Right cardiac atrium (tissue), 5 donors: ENCODE measurements around the gene FHAD1. TPM values are rescaled to one million over a fixed set of nuclear protein-coding genes. Genes with fewer than 3 reads are reported as not detected.
A peak's percentile ranks its signal among the peaks of the same experiment; 100 is the strongest.

Source experiments
- ATAC-seq, 2 donors: fragments of 200-7000 bp; cut with Tn5 transposase; one replicate each; pipeline versions ENCODE4 v1.8.0 to v1.9.1; 2020; ENCODE audit warnings: moderate library complexity in 2 of 2, mild to moderate bottlenecking in 1 of 2
- DNase-seq, 3 donors: peaks; one replicate each; pipeline ENCODE4 v3.0.0-alpha.2; 2020
- H3K27ac ChIP-seq: one replicate; pipeline ENCODE4 v1.5.1; 2013; ENCODE audit warnings: mild to moderate bottlenecking, low read length, control low read depth, moderate library complexity
- H3K27me3 ChIP-seq: one replicate; pipeline ENCODE4 v1.6.1; 2013; ENCODE audit not compliant: control insufficient read depth, insufficient read depth
- H3K4me1 ChIP-seq: one replicate; pipeline ENCODE4 v1.6.1; 2013; ENCODE audit warnings: low read length; ENCODE audit not compliant: control insufficient read depth, insufficient read depth
- H3K4me3 ChIP-seq: one replicate; pipeline ENCODE4 v1.5.1; 2013; ENCODE audit warnings: low read length, control low read depth
- H3K9me3 ChIP-seq: one replicate; pipeline ENCODE4 v1.6.1; 2013; ENCODE audit warnings: low read length; ENCODE audit not compliant: control insufficient read depth
- WGBS: extraction: QIAGEN DNeasy Blood & Tissue Kit; methylation state at CpG from one replicate; pipeline ENCODE4 v1.1.7; 2013; 5-methylcytosine and 5-hydroxymethylcytosine counted together
- intact Hi-C, 4 donors: fragments of 100-400 bp; cut with DNase I; formaldehyde crosslinking; loops; one replicate each; pipeline versions ENCODE4 v1.11.0 to v1.14.0; 2022 to 2023
- polyA plus RNA-seq: library from polyadenylated mRNA; stranded (reverse); fragments of 200-250 nt; gene quantifications from one replicate; pipeline ENCODE4 v1.2.3, GENCODE V29; 2013
- total RNA-seq, 4 donors: library from RNA; stranded (reverse); fragmentation: NEBNext Ultra II Directional; extraction: Animal tissue kit (Norgen Biotek cat#: 25700); gene quantifications; one replicate each; pipeline ENCODE4 v1.2.1, GENCODE V29; 2021
- donor health status: healthy with polysubstance abuse.
- donor health status: DM: no; HTN: yes; CAD: no.
- donor health status: DM: no; HTN: no; CAD: no.
- donor health status: DM: no; HTN: yes; CAD: no; lungs with severe emphysema.
- donor health status: DM: yes; HTN: yes; CAD: no.

Gene FHAD1
- total and polyA plus RNA-seq, 5 donors = 0.06 to 1.0 (median 0.17) TPM; not detected in 1

DNA sequence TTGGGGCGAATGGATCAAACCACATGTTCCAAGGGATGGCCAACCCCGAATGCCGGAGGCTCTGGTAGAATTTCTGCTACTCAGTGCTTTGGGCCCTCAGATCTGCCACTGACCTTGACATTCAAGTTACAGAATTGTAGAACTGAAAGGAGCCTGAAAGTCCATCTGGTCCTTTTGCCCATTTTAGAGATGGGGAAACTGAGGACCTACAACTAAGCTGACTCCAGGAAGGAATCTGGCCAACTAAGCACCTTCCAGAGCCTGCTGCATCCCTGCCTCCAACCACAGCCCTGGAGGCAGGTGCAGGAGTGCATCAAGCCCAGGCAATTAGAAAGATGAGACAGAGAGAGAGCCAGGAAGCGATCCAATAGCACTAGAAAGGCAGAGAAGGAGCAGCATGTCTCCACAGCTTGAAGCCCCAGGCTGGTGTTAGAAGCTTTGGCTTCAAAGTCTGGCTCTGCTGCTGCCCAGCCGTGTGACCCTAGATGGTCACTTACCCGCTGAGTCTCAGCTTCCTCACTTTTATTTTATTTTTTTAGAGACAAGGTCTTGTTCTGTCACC, 189.9 kb downstream of the FHAD1 start:
- no peak overlapping the region for H3K4me3 ChIP-seq
- intact Hi-C loops = no loop called here
- H3K4me1 ChIP-seq = no peaks in the 10 kb centered on the region
- no peaks in the 10 kb centered on the region for H3K9me3 ChIP-seq
- DNase-seq (no peak), ATAC-seq (no peak)
- WGBS = 92% methylated on average over 6 of the region's 6 CpGs
- no peaks in the 10 kb centered on the region for H3K27me3 ChIP-seq
- H3K27ac ChIP-seq = no peak overlapping the region

DNA sequence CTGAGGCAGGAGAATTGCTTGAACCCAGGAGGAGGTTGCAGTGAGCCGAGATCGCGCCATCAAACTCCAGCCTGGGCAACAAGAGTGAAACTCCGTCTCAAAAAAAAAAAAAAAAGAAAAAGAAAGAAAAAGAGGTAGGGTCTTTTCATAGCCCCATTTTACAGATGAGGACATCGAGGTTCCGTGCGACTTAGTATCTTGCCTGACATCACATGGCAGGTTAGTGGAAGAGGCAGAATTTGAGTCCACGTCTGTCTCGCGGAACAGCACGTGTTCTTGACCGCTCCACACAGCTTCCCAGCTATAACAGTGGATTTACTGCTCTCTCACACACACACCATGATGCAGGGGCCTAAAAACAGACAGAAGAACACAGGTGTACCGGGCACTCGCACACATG, 192.3 kb downstream of the FHAD1 start:
- ATAC-seq (no peak), DNase-seq (no peak)
- H3K4me3 ChIP-seq = no peak overlapping the region
- 96% methylated on average over 14 of the region's 14 CpGs for WGBS
- H3K9me3 ChIP-seq = no peaks in the 10 kb centered on the region
- intact Hi-C loops = no loop called here
- no peak overlapping the region for H3K27ac ChIP-seq
- H3K27me3 ChIP-seq = no peaks in the 10 kb centered on the region
- H3K4me1 ChIP-seq = peaks cover under 1% of the 10 kb centered on the region

DNA sequence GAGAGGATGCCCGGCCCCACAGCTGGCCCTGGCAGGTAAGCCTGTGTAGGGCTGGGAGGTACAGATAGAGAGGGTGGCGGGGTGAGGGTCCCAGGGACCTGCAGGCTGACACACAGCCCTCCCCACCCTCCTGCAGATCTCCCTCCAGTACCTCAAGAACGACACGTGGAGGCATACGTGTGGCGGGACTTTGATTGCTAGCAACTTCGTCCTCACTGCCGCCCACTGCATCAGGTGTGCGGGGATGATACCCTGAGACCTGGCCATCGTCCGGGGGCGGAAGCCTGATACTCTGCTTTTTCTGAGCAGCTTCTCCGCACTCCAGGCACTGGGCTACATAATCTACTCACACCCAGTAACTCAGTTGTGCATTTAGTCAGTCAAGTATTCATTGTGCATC, 193.3 kb downstream of the FHAD1 start:
- intact Hi-C loops = no loop called here
- Histone ChIP-seq H3K4me3 (no peak overlapping the region), H3K27ac (no peak overlapping the region), H3K27me3 (no peaks in the 10 kb centered on the region), H3K4me1 (peaks cover 2% of the 10 kb centered on the region), H3K9me3 (no peaks in the 10 kb centered on the region)
- DNase-seq (no peak), ATAC-seq (peak in 1 of 2 donors; percentile 29)
- 86% methylated on average over 13 of the region's 13 CpGs for WGBS

DNA sequence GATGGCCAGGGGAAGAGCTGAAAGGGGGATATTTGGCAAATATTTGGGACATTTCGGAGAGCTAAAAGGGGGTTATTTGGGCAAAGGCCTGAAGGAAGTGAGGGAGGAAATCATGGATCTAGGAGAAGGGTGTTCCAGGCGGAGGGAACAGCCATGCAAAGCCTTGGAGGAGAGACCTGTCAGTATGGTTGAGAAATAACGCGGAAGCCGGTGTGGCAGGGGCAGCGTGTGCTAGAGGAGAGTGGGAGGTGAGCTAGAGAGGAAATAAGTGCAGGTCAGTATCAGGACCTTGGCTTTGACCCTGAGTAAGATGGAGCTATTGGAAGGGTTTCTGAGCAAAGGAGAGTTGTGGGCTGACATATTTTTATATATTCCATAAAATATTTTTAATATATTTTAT, 194.2 kb downstream of the FHAD1 start:
- ATAC-seq = no peak
- Histone ChIP-seq H3K4me3 (no peak overlapping the region), H3K9me3 (no peaks in the 10 kb centered on the region), H3K27ac (no peak overlapping the region), H3K4me1 (peaks cover 2% of the 10 kb centered on the region), H3K27me3 (no peaks in the 10 kb centered on the region)
- DNase-seq = no peak
- 79% methylated on average over 6 of the region's 6 CpGs for WGBS
- intact Hi-C loops = no loop called here

DNA sequence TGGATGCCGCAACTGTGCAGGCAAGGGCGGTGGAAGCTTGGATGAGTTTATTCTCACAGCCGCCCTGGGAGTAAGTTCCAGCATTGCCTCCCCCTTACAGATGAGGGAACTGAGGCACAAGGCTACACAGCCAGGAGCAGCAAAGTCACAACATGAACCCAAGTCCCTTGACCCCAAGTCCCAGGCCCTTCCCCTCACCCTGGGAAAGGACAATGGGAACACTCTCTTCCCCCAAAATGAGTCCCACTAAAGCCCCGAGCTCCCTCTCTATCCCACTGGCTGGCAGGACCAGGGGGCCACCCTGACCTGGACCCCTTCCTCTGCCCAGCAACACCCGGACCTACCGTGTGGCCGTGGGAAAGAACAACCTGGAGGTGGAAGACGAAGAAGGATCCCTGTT, 195.1 kb downstream of the FHAD1 start:
- H3K9me3 ChIP-seq = no peaks in the 10 kb centered on the region
- H3K4me1 ChIP-seq = peaks cover 2% of the 10 kb centered on the region
- H3K4me3 ChIP-seq = no peak overlapping the region
- ATAC-seq = no peak
- peak in 1 of 3 donors; percentile 5 for DNase-seq
- no peak overlapping the region for H3K27ac ChIP-seq
- no peaks in the 10 kb centered on the region for H3K27me3 ChIP-seq
- intact Hi-C loops = no loop called here
- 87% methylated on average over 8 of the region's 8 CpGs for WGBS

DNA sequence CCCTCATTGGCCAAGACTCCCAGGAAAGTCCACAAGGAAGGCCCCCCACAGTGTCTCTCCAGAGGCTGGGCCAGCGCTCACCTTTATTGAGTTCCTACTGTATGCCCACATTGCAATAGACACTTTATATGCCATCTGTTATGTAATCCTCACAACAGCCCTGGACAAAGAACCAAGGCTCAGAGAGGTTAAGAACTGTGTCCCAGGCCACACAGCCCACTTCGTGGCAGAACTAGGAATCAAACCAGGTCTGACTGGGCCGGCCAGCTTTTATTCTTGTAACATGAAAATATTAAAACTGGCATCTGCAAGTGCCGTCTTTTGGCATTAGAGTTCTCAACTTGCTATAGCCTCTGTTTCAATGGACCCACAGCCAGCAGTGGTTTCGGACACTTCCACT, 195.7 kb downstream of the FHAD1 start:
- H3K4me1 ChIP-seq = peaks cover 2% of the 10 kb centered on the region
- no peak overlapping the region for H3K27ac ChIP-seq
- H3K4me3 ChIP-seq = no peak overlapping the region
- intact Hi-C loops = no loop called here
- H3K27me3 ChIP-seq = no peaks in the 10 kb centered on the region
- ATAC-seq = no peak
- no peaks in the 10 kb centered on the region for H3K9me3 ChIP-seq
- DNase-seq = no peak
- 83% methylated on average over 5 of the region's 5 CpGs for WGBS

DNA sequence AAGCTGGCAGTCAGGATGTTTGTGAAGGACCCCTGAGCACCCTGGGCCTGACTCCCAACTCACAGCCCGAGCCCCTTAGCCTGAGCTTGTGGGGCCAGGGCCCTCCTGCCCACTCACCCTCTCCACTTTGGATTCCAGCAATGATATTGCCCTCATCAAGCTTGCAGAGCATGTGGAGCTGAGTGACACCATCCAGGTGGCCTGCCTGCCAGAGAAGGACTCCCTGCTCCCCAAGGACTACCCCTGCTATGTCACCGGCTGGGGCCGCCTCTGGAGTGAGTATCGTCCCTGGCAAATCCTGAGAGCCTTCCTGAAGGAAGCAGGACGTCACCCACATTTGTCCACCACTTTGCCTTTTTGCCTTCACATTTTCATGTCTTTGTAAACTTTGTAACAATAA, 196.3 kb downstream of the FHAD1 start:
- DNase-seq (peak in 1 of 3 donors; percentile 6), ATAC-seq (peak in 1 of 2 donors; percentile 22)
- 63% methylated on average over 5 of the region's 5 CpGs for WGBS
- Histone ChIP-seq H3K9me3 (no peaks in the 10 kb centered on the region), H3K4me1 (peaks cover 2% of the 10 kb centered on the region), H3K27ac (no peak overlapping the region), H3K27me3 (no peaks in the 10 kb centered on the region), H3K4me3 (no peak overlapping the region)
- intact Hi-C loops = no loop called here

DNA sequence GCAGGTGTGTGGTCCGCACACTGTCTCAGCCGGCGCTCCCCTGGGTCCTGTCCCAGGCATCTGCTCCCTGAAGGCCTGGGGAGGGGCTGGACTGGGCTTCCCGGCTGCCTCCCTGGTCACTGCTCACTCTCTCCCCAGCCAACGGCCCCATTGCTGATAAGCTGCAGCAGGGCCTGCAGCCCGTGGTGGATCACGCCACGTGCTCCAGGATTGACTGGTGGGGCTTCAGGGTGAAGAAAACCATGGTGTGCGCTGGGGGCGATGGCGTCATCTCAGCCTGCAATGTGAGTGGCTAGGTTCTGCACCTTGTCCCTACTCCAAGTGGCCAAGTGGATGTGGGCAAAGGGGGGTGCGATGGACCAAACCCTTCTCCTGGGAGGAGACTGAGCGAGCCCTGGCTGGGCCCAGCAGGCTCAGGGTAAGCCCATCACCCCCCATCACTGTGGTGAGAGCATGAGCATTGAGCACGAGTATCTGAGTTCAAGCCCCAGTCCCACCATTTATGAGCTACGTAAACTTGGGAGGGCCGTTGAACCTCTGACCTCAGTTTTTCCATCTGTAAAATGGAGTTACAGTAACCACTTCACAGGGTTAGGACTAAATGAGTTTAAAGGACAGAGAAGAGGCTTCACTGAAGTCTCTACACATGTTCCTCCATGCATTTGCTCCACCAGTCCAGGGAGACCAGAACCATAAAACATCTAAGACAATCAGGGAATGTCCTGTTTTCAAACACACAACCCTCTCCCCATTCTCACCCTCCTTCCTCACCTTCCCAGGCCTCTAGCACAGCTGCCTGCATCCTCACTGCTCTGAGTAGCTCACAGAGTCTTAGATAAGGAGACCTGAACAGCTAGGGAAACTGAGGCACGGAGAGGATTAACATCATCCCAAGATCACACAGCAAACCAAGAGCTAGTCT, 197.7 kb downstream of the FHAD1 start:
- Histone ChIP-seq H3K4me3 (no peak overlapping the region), H3K4me1 (peaks cover 2% of the 10 kb centered on the region), H3K27ac (no peak overlapping the region), H3K9me3 (no peaks in the 10 kb centered on the region), H3K27me3 (no peaks in the 10 kb centered on the region)
- ATAC-seq (no peak), DNase-seq (peak in 1 of 3 donors; percentile 18)
- 59% methylated on average over 17 of the region's 17 CpGs for WGBS
- intact Hi-C loops = no loop called here

DNA sequence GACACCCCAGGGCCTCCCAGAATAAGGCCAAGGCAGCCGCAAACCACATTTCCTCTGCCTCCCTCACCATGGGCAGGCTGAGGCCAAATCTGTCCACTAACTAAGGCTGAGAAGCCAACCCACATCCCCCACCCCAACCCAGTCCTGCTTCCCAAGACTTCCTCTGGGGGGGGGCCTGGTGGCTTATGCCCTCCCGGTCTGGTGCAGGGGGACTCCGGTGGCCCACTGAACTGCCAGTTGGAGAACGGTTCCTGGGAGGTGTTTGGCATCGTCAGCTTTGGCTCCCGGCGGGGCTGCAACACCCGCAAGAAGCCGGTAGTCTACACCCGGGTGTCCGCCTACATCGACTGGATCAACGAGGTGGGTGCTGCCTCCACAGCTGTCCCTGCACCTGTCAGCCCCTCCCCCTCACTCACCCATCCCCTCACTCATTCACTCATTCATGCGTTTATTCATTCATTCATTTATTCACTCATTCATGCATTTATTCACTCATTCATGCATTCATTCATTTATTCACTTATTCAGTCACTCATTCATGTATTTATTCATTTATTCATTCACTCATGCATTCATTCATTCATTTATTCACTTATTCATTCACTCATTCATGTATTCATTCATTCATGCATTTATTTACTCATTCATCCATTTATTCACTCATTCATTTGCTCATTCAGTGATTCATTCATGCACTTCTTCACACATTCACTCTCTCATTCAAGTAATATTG, 198.5 kb downstream of the FHAD1 start:
- no peaks in the 10 kb centered on the region for H3K9me3 ChIP-seq
- no peaks in the 10 kb centered on the region for H3K27me3 ChIP-seq
- ATAC-seq (no peak), DNase-seq (peak in 1 of 3 donors; percentile 30)
- WGBS = 78% methylated on average over 14 of the region's 14 CpGs
- H3K4me1 ChIP-seq = peaks cover 2% of the 10 kb centered on the region
- no peak overlapping the region for H3K27ac ChIP-seq
- no peak overlapping the region for H3K4me3 ChIP-seq
- intact Hi-C loops = no loop called here

DNA sequence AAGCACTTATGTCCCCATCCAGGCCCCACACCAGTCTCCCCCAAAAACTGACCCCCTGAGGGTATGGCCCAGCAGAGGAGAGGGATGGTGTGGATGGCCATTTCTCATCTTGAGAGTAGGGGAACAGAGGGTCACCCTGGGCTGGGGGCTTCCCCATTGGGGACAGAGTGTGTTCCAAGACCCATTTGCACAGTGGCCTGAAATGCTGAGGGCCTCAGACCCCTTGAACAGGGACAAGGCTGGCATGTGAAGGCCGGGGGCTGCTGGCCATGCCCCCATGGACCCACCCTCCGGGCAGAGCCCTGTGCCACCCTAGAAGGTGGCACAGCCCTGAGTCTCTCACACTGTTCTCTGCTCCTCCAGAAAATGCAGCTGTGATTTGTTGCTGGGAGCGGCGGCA, 199.2 kb downstream of the FHAD1 start:
- no peak overlapping the region for H3K4me3 ChIP-seq
- no peaks in the 10 kb centered on the region for H3K27me3 ChIP-seq
- no peak overlapping the region for H3K27ac ChIP-seq
- H3K9me3 ChIP-seq = no peaks in the 10 kb centered on the region
- peak in 1 of 3 donors; percentile 2 for DNase-seq
- 82% methylated on average over 4 of the region's 4 CpGs for WGBS
- ATAC-seq = no peak
- intact Hi-C loops = no loop called here
- H3K4me1 ChIP-seq = peaks cover 2% of the 10 kb centered on the region
